Heart right ventricle (tissue), 16 donors: ENCODE measurements around the gene GABRQ. TPM values are rescaled to one million over a fixed set of nuclear protein-coding genes. Genes with fewer than 3 reads are reported as not detected.

Experiments used
- ATAC-seq, 8 donors: fragments of 200-7000 bp; cut with Tn5 transposase; one replicate each; pipeline ENCODE4 v1.9.1; 2020; ENCODE audit warnings: mild to moderate bottlenecking in 8 of 8, moderate library complexity in 8 of 8, moderate number of reproducible peaks in 1 of 8
- DNase-seq, 2 donors: peaks; one replicate each; pipeline ENCODE4 v3.0.0-alpha.2; 2020
- H3K27ac ChIP-seq, 10 donors: fragments of 200-600 bp; sonication (generic) in 2 of 10; one replicate each; pipeline versions ENCODE4 v1.5.0 to v1.8.0; 2020 to 2022; ENCODE audit warnings: mild to moderate bottlenecking in 3 of 10
- H3K27me3 ChIP-seq, 7 donors: fragments of 200-600 bp; one replicate each; pipeline ENCODE4 v1.8.0; 2021 to 2022; ENCODE audit warnings: mild to moderate bottlenecking in 2 of 7
- H3K36me3 ChIP-seq, 9 donors: fragments of 200-600 bp; sonication (generic) in 1 of 9; one replicate each; pipeline versions ENCODE4 v1.5.0 to v1.8.0; 2020 to 2022; ENCODE audit warnings: mild to moderate bottlenecking in 2 of 9
- H3K4me1 ChIP-seq, 9 donors: fragments of 200-600 bp; sonication (generic) in 1 of 9; one replicate each; pipeline versions ENCODE4 v1.5.0 to v1.8.0; 2020 to 2022; ENCODE audit warnings: mild to moderate bottlenecking in 4 of 9
- H3K4me3 ChIP-seq, 10 donors: fragments of 200-600 bp; sonication (generic) in 2 of 10; one replicate each; pipeline versions ENCODE4 v1.5.0 to v1.8.0; 2020 to 2022; ENCODE audit warnings: mild to moderate bottlenecking in 7 of 10, moderate library complexity in 2 of 10
- H3K9me3 ChIP-seq, 11 donors: fragments of 200-600 bp in 10 of 11; sonication (generic) in 2 of 11; one replicate each; pipeline versions ENCODE4 v1.5.0 to v1.8.0; 2013 to 2022; ENCODE audit warnings: mild to moderate bottlenecking in 2 of 11, control low read depth in 1 of 11, moderate library complexity in 1 of 11
- CTCF ChIP-seq, 9 donors: fragments of 200-600 bp; sonication (generic) in 2 of 9; IDR thresholded peaks; one replicate each; pipeline versions ENCODE4 v1.5.0 to v1.8.0; 2021 to 2022; ENCODE audit warnings: antibody characterized with exemption in 9 of 9, mild to moderate bottlenecking in 5 of 9, moderate library complexity in 1 of 9
- WGBS, 2 donors: extraction: QIAGEN DNeasy Blood & Tissue Kit; methylation state at CpG; one replicate each; pipeline ENCODE4 v1.1.7; 2013; ENCODE audit warnings: inconsistent platforms in 1 of 2; 5-methylcytosine and 5-hydroxymethylcytosine counted together
- intact Hi-C, 10 donors: fragments of 100-400 bp; cut with DNase I; formaldehyde crosslinking; loops; one replicate each; pipeline versions ENCODE4 v1.11.1 to v1.14.2; 2022
- polyA plus RNA-seq, 2 donors: library from polyadenylated mRNA; stranded (reverse); fragments of 200-250 nt; gene quantifications; one replicate each; pipeline ENCODE4 v1.2.3, GENCODE V29; 2013
- total RNA-seq, 10 donors: library from RNA; stranded (reverse); fragmentation: NEBNext Ultra II Directional in 3 of 10; extraction: Animal tissue kit (Norgen Biotek cat#: 25700) in 3 of 10; gene quantifications; one replicate each; pipeline versions ENCODE4 v1.2.1 to v1.2.4, GENCODE V29; 2021 to 2023
- donor health status: Arrhythmogenic right ventricular cardiomyopathy.
- donor health status: ischemic (EF 13 %, LVEDD 7.1; RV severe dilation, severe dysfunction).
- donor health status: healthy with polysubstance abuse.
- donor health status: DM: no; HTN: yes; CAD: no.
- donor health status: DM: no; HTN: no; CAD: no.
- donor health status: ischemic (EF 25% LVEDD 6.9; RV normal size, moderate dysfunction).
- donor health status: ischemic (EF 25% LVEDD 5.7; RV mildly dilated, moderate dysfunction).
- donor health status: healthy.
- donor health status: DM: yes; HTN: yes; CAD: no.
- donor health status: Ischemic cardiomyopathy.
- donor health status: ischemic (EF 35%, LVEDD 5.7; RV mildly dilated, moderate dysfunction).
- donor health status: nonischemic (EF 11% LVEDD 7.7; RV severe dilation, severe dysfunction).
- donor health status: DM: yes; HTN: yes; CAD: no.
- donor health status: PGD.
- donor health status: ischemic (EF 29% LVEDD 5.4; RV normal size, mild dysfunction).
- donor health status: nonischemic (EF 23%, LVEDD 6.1; RV moderate dilation, normal function).

Gene GABRQ
- total and polyA plus RNA-seq, 12 donors = 0.05 to 0.11 (median 0.06) TPM; not detected in 9

- Histone ChIP-seq H3K36me3 (no peaks in the 10 kb centered on the region), H3K27me3 (peaks cover 0 to 82% (median 29%) of the 10 kb centered on the region in 7 donors), H3K4me3 (no peak overlapping the region), H3K4me1 (no peaks in the 10 kb centered on the region), H3K27ac (no peak overlapping the region), H3K9me3 (no peaks in the 10 kb centered on the region)
- intact Hi-C loops = loop anchor here in 4 of 10 donors (5.0 to 10.0 kb wide), 4 partner anchors 814 to 1486 kb away; no protein-coding TSS in a partner anchor
- ATAC-seq (no peak), DNase-seq (no peak)
- 4 to 5% methylated on average over 19 to 23 of the region's 23 CpGs for WGBS, 2 donors
- TF ChIP-seq CTCF (IDR thresholded peaks at IDR 0.05) = no peak
Measured at GRCh38 chrX:152638443-152638904, 779 bp downstream of the GABRQ start.

- Histone ChIP-seq H3K4me3 (no peak overlapping the region), H3K9me3 (no peaks in the 10 kb centered on the region), H3K4me1 (no peaks in the 10 kb centered on the region), H3K27me3 (peaks cover 0 to 75% (median 29%) of the 10 kb centered on the region in 7 donors), H3K27ac (no peak overlapping the region), H3K36me3 (no peaks in the 10 kb centered on the region)
- intact Hi-C loops = loop anchor here in 4 of 10 donors (5.0 to 10.0 kb wide), 4 partner anchors 815 to 1487 kb away; no protein-coding TSS in a partner anchor
- WGBS, 2 donors = 69 to 72% methylated on average over 7 of the region's 7 CpGs
- ATAC-seq (no peak), DNase-seq (no peak)
- no peak for TF ChIP-seq CTCF (IDR thresholded peaks at IDR 0.05)
Measured at GRCh38 chrX:152639426-152639825, 1.7 kb downstream of the GABRQ start.

GRCh38 chrX:152640034-152640818 is 2.5 kb downstream of the GABRQ start:
- no peak for TF ChIP-seq CTCF (IDR thresholded peaks at IDR 0.05)
- no peaks in the 10 kb centered on the region for H3K4me1 ChIP-seq
- ATAC-seq (no peak), DNase-seq (no peak)
- H3K27ac ChIP-seq = no peak overlapping the region
- intact Hi-C loops = loop anchor here in 5 of 10 donors (5.0 kb wide), 1 partner anchor 177 kb away; no protein-coding TSS in a partner anchor
- no peaks in the 10 kb centered on the region for H3K36me3 ChIP-seq
- H3K27me3 ChIP-seq = peaks cover 0 to 71% (median 29%) of the 10 kb centered on the region in 7 donors
- H3K4me3 ChIP-seq = no peak overlapping the region
- H3K9me3 ChIP-seq = no peaks in the 10 kb centered on the region
- 79 to 82% methylated on average over 17 to 18 of the region's 18 CpGs for WGBS, 2 donors

- TF ChIP-seq CTCF (IDR thresholded peaks at IDR 0.05) = no peak
- DNase-seq (no peak), ATAC-seq (no peak)
- H3K27ac ChIP-seq = no peak overlapping the region
- no peaks in the 10 kb centered on the region for H3K9me3 ChIP-seq
- intact Hi-C loops = loop anchor here in 5 of 10 donors (5.0 kb wide), 1 partner anchor 176 kb away; no protein-coding TSS in a partner anchor
- 49 to 57% methylated on average over 9 to 10 of the region's 10 CpGs for WGBS, 2 donors
- no peaks in the 10 kb centered on the region for H3K36me3 ChIP-seq
- no peaks in the 10 kb centered on the region for H3K4me1 ChIP-seq
- peaks cover 0 to 60% (median 29%) of the 10 kb centered on the region in 7 donors for H3K27me3 ChIP-seq
- H3K4me3 ChIP-seq = no peak overlapping the region
Measured at GRCh38 chrX:152641256-152641875, 3.7 kb downstream of the GABRQ start.
